Panc1 (cell line): ENCODE measurements around the gene S1PR3. TPM values are rescaled to one million over a fixed set of nuclear protein-coding genes. Genes with fewer than 3 reads are reported as not detected.

Source experiments
- ATAC-seq: fragments of 200-7000 bp; cut with Tn5 transposase; 2 replicates; pipeline ENCODE4 v1.9.1; 2020; ENCODE audit warnings: mild to moderate bottlenecking, moderate library complexity
- BruUV-seq: library from RNA; stranded (reverse); fragments of 400-500 nt; replicated peaks from 2 replicates; lab custom pipeline; 2021; lab: Mats Ljungman, UMichigan
- CTCF ChIA-PET: fragments of 300-600 bp; sonication (Branson Sonifier 250); formaldehyde crosslinking; loops from one replicate; lab custom pipeline; 2022; ENCODE audit warnings: antibody characterized with exemption; lab: Charles Lee
- POLR2A ChIA-PET: fragments of 300-600 bp; sonication (Branson Sonifier 250); formaldehyde crosslinking; loops from one replicate; lab custom pipeline; 2022; ENCODE audit warnings: antibody characterized with exemption; lab: Charles Lee
- DNase-seq: peaks from one replicate; pipeline ENCODE4 v3.0.0-alpha.2; 2010; ENCODE audit warnings: low read depth, low spot score
- H3K27ac ChIP-seq: 2 replicates; pipeline ENCODE4 v1.5.1; 2011; ENCODE audit warnings: mild to moderate bottlenecking, low read length, inconsistent platforms
- H3K27me3 ChIP-seq: fragments of 200-500 bp; sonication (Bioruptor generic); 2 replicates; pipeline ENCODE4 v1.6.0; 2014; ENCODE audit warnings: low read length, inconsistent platforms; ENCODE audit not compliant: control insufficient read depth, insufficient read depth
- H3K36me3 ChIP-seq: fragments of 200-500 bp; sonication (Bioruptor generic); 2 replicates; pipeline ENCODE4 v1.5.1; 2014; ENCODE audit warnings: inconsistent platforms, mild to moderate bottlenecking, low read length, moderate library complexity; ENCODE audit not compliant: control insufficient read depth, insufficient read depth
- H3K4me1 ChIP-seq: 2 replicates; pipeline ENCODE4 v1.5.1; 2011; ENCODE audit warnings: inconsistent platforms, mild to moderate bottlenecking, low read length, moderate library complexity; ENCODE audit not compliant: control insufficient read depth, insufficient read depth
- H3K4me3 ChIP-seq, 2 experiments: 2 replicates each; pipeline ENCODE4 v1.5.1; 2011 to 2012; ENCODE audit warnings: low read depth in 2 of 2, low read length in 2 of 2, mild to moderate bottlenecking in 2 of 2, inconsistent platforms in 1 of 2, moderate library complexity in 1 of 2
- H3K9me3 ChIP-seq: fragments of 200-500 bp; sonication (Bioruptor generic); 2 replicates; pipeline ENCODE4 v1.5.1; 2014; ENCODE audit warnings: low read depth, mild to moderate bottlenecking, inconsistent platforms, low read length, moderate library complexity; ENCODE audit not compliant: control insufficient read depth, insufficient read depth
- POLR2AphosphoS5 ChIP-seq: IDR thresholded peaks from 2 replicates; pipeline ENCODE4 v1.6.1; 2012; ENCODE audit warnings: mild to moderate bottlenecking, low read depth, low read length, moderate library complexity
- SIN3A ChIP-seq: IDR thresholded peaks from 2 replicates; pipeline ENCODE4 v1.6.1; 2012; ENCODE audit warnings: low read depth, mild to moderate bottlenecking, low read length, moderate library complexity, borderline replicate concordance; ENCODE audit not compliant: insufficient read depth
- TCF7L2 ChIP-seq: IDR thresholded peaks from 2 replicates; pipeline ENCODE4 v1.6.1; 2011; ENCODE audit warnings: mild to moderate bottlenecking, low read depth, low read length, inconsistent platforms
- in situ Hi-C: cut with HindIII; loops from 2 replicates; pipeline ENCODE4 v1.10.0; 2016; ENCODE audit warnings: low sequenced_read_pairs, low pct_unique_long_range_greater_than_20kb
- intact Hi-C: fragments of 100-400 bp; cut with micrococcal nuclease; formaldehyde crosslinking; loops from one replicate; pipeline ENCODE4 v1.10.0; 2022; ENCODE audit not compliant: unreplicated experiment
- total RNA-seq: library from RNA; stranded (reverse); gene quantifications from one replicate; pipeline ENCODE4 v1.2.1, GENCODE V29; 2021; ENCODE audit not compliant: unreplicated experiment
- TF ChIP-seq, protein P1 (sequence below), 2 experiments: IDR thresholded peaks; 2 replicates each; pipeline ENCODE4 v1.6.1; 2011 to 2012; ENCODE audit warnings: low read depth in 2 of 2, control low read depth in 1 of 2, low read length in 1 of 2, mild to moderate bottlenecking in 1 of 2, moderate library complexity in 1 of 2; ENCODE audit not compliant: insufficient read depth in 1 of 2
- TF ChIP-seq, protein P2 (sequence below): fragments of 450-650 bp; IDR thresholded peaks from 2 replicates; pipeline ENCODE4 v1.5.1; 2017; ENCODE audit warnings: mild to moderate bottlenecking

The S1PR3 gene
- total RNA-seq, 1 experiment from 2014 or later, result 8.1 TPM

DNA sequence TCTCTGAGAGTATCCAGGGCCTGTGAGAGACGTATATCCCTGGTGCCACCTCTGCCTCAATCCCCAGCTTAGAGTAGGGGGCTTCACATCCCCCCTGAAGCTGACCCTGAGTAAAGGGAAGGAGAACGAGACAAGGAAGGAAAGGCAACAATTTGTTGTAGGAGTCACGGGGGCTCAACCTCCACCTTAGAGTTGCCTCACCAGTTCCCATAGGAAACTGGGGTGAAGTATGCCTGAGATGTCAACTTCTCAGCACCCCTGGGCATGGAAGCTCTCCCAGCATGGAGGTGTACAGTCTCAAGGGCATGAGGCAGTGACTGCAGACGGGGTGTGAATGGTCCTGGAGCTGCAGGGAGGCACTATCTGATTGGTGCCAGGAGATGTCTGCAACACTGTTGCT is 53.6 kb downstream of the S1PR3 start:
- Histone ChIP-seq H3K36me3 (no peaks in the 10 kb centered on the region), H3K4me3 (no peak overlapping the region), H3K27ac (no peak overlapping the region), H3K4me1 (no peaks in the 10 kb centered on the region), H3K27me3 (no peaks in the 10 kb centered on the region), H3K9me3 (no peaks in the 10 kb centered on the region)
- intact Hi-C loops, result no loop called here
- ATAC-seq (no peak), DNase-seq (no peak)
- ChIA-PET CTCF (no interaction called here), POLR2A (no interaction called here)
- no TSS peak for BruUV-seq
- TF ChIP-seq POLR2AphosphoS5 (no peak), TCF7L2 (no peak), SIN3A (no peak)
- TF ChIP-seq, protein P1, sequence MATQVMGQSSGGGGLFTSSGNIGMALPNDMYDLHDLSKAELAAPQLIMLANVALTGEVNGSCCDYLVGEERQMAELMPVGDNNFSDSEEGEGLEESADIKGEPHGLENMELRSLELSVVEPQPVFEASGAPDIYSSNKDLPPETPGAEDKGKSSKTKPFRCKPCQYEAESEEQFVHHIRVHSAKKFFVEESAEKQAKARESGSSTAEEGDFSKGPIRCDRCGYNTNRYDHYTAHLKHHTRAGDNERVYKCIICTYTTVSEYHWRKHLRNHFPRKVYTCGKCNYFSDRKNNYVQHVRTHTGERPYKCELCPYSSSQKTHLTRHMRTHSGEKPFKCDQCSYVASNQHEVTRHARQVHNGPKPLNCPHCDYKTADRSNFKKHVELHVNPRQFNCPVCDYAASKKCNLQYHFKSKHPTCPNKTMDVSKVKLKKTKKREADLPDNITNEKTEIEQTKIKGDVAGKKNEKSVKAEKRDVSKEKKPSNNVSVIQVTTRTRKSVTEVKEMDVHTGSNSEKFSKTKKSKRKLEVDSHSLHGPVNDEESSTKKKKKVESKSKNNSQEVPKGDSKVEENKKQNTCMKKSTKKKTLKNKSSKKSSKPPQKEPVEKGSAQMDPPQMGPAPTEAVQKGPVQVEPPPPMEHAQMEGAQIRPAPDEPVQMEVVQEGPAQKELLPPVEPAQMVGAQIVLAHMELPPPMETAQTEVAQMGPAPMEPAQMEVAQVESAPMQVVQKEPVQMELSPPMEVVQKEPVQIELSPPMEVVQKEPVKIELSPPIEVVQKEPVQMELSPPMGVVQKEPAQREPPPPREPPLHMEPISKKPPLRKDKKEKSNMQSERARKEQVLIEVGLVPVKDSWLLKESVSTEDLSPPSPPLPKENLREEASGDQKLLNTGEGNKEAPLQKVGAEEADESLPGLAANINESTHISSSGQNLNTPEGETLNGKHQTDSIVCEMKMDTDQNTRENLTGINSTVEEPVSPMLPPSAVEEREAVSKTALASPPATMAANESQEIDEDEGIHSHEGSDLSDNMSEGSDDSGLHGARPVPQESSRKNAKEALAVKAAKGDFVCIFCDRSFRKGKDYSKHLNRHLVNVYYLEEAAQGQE (IDR thresholded peaks at IDR 0.05; ENCODE audit: insufficient read depth in 1 of 2, low read depth in 2 of 2, low read length in 1 of 2), result no peak
- TF ChIP-seq, protein P2, sequence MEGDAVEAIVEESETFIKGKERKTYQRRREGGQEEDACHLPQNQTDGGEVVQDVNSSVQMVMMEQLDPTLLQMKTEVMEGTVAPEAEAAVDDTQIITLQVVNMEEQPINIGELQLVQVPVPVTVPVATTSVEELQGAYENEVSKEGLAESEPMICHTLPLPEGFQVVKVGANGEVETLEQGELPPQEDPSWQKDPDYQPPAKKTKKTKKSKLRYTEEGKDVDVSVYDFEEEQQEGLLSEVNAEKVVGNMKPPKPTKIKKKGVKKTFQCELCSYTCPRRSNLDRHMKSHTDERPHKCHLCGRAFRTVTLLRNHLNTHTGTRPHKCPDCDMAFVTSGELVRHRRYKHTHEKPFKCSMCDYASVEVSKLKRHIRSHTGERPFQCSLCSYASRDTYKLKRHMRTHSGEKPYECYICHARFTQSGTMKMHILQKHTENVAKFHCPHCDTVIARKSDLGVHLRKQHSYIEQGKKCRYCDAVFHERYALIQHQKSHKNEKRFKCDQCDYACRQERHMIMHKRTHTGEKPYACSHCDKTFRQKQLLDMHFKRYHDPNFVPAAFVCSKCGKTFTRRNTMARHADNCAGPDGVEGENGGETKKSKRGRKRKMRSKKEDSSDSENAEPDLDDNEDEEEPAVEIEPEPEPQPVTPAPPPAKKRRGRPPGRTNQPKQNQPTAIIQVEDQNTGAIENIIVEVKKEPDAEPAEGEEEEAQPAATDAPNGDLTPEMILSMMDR, result no peak
- in situ Hi-C loops, result no loop called here

DNA sequence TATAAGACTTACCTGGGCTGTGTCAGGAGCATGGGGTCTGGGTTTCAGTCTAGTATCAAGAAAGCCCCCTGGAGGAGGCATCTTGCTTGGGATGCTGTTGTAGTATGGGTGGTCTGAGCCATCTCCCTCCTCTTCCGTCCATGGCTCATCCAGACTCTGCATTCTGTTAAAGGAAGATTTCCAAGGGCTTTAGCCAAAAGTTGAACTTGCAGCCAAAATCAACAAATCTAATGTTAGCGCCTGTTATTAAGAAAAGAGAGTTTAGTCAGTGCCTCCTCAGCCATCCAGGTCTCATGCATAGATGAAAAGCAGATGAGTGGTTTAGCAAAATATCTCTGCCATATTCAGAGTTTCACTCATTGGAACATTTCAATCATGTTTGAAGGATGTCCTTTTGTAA is 55.6 kb downstream of the S1PR3 start:
- no peaks in the 10 kb centered on the region for H3K4me1 ChIP-seq
- no peak for ATAC-seq
- in situ Hi-C loops (no loop called here), intact Hi-C loops (no loop called here)
- TF ChIP-seq TCF7L2 (no peak), SIN3A (no peak), POLR2AphosphoS5 (no peak)
- TF ChIP-seq, protein P2, result no peak
- no peak overlapping the region for H3K4me3 ChIP-seq
- DNase-seq, result no peak
- ChIA-PET CTCF (no interaction called here), POLR2A (no interaction called here)
- no peak overlapping the region for H3K27ac ChIP-seq
- BruUV-seq, result no TSS peak
- no peaks in the 10 kb centered on the region for H3K36me3 ChIP-seq
- H3K9me3 ChIP-seq, result no peaks in the 10 kb centered on the region
- no peaks in the 10 kb centered on the region for H3K27me3 ChIP-seq
